ENCODE measurements around the gene TTLL5. TPM values are rescaled to one million over a fixed set of nuclear protein-coding genes. Genes with fewer than 3 reads are reported as not detected.

TTLL5 gene
- total and polyA plus RNA-seq, 10 of the 15 experiments (the other 5 are each of a cell fraction or from before 2014, with no cell fraction given) = 3.2 to 25.9 (median 13.8) TPM

DNA sequence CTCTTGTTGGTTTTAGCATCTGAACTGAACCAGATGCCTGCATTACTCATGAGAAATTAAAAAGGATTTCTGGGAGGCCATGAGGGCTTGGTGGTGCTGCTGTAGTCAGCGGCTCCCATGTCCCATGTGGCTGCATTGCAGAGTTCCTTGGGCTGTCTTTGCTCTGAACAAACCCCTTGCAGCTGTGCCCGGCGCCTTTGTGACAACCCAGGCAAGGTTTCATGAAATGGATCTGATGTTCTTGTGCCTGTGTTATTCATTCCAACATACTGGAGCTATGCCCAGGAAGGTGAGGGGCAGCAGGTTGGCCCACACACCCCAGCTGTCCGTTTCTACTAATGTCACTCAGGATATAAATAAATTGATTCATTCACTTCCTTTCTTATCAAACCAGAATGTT is 280.0 kb downstream of the TTLL5 start:
- Histone ChIP-seq H3K79me2 (ENCODE audit: control insufficient read depth, insufficient read depth, low read length) (no peaks in the 10 kb centered on the region), H3K4me2 (ENCODE audit: control insufficient read depth, insufficient read depth) (no peak overlapping the region), H4K20me1 (ENCODE audit: control insufficient read depth, insufficient read depth) (no peaks in the 10 kb centered on the region), H3K36me3 (ENCODE audit: control insufficient read depth in 2 of 2, insufficient read depth in 2 of 2, low read length in 1 of 2) (peaks cover 0 to 2% of the 10 kb centered on the region in 2 experiments; a peak in 1 of 4 replicates), H3K9ac (ENCODE audit: control insufficient read depth, insufficient read depth, low read length) (no peak overlapping the region), H3K4me3 (no peak overlapping the region), H3K9me3 (replicated peaks; ENCODE audit: control insufficient read depth, insufficient read depth, low read length) (no peaks in the 10 kb centered on the region), H2AFZ (ENCODE audit: control insufficient read depth, low read depth, low read length) (no peak overlapping the region), H3K27ac (ENCODE audit: control insufficient read depth, insufficient read depth) (no peak overlapping the region), H3K27me3 (replicated peaks in 1 of 2; ENCODE audit: control insufficient read depth in 2 of 2, insufficient read depth in 2 of 2, low read length in 1 of 2) (no peaks in the 10 kb centered on the region), H3K4me1 (ENCODE audit: control insufficient read depth, insufficient read depth, low read length) (no peaks in the 10 kb centered on the region)
- intact Hi-C loops (cut with micrococcal nuclease; ENCODE audit: unreplicated experiment) = no loop called here
- in situ Hi-C loops (cut with MboI) = no loop called here
- ATAC-seq (no peak), DNase-seq (ENCODE audit: low read depth, low spot score) (no peak), FAIRE-seq (no peak)
- BruUV-seq (replicated peaks) = no TSS peak
- ChIA-PET CTCF (interaction anchor here (0.7 to 1.4 kb wide), 2 partner anchors 35 to 733 kb away, joined by 3 to 4 read pairs; no protein-coding TSS in a partner anchor), POLR2A (no interaction called here), SMC1A (ENCODE audit: uncharacterized antibody, unreplicated experiment) (no interaction called here), RAD21 (ENCODE audit: unreplicated experiment) (no interaction called here)
- TF ChIP-seq, protein P1, sequence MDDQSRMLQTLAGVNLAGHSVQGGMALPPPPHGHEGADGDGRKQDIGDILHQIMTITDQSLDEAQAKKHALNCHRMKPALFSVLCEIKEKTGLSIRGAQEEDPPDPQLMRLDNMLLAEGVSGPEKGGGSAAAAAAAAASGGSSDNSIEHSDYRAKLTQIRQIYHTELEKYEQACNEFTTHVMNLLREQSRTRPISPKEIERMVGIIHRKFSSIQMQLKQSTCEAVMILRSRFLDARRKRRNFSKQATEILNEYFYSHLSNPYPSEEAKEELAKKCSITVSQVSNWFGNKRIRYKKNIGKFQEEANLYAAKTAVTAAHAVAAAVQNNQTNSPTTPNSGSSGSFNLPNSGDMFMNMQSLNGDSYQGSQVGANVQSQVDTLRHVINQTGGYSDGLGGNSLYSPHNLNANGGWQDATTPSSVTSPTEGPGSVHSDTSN (IDR thresholded peaks at IDR 0.05; ENCODE audit: insufficient replicate concordance, low read depth, low read length) = no peak
- TF ChIP-seq STAT1 (conservative IDR thresholded peaks at IDR 0.05) = no peak
- WGBS (ENCODE audit: insufficient coverage, insufficient replicate concordance, low lambda C conversion rate, missing lambda C conversion rate) = 71% methylated on average over 4 of the region's 4 CpGs

DNA sequence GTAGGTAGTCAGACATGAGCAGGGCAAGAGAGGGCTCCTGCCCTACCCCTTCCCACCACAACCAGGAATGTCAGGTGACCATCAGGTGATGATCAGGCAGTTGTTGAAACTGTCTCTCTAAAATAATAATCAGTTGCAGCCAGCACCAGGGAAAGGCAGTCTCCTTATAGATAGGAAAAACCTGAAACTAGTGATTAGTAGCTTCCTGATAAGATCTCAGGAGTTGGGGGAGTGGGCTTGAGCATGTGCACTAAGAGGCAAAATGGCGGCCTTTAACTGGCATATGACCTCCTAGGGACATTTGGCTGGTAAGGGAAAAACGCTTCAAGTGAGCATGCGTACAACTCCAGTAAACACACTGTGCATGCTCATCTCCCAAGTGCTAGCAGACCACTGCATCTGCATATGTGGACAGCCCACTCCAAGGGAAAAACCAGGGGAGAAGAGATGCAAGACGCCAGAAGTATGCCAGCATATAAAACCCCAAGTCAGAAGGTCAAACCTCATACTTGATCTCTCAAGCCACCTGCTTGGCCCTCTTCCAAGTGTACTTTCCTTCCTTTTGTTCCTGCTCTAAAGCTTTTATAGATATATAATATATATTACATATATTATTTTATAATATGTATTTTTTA is 283.7 kb downstream of the TTLL5 start:
- CTCF ChIA-PET = interaction anchor here (0.6 to 1.4 kb wide), 5 partner anchors 12 to 236 kb away, joined by 3 to 5 read pairs (median 3); partner anchors contain the start of gene TGFB3
- SMC1A ChIA-PET (ENCODE audit: uncharacterized antibody, unreplicated experiment) = interaction anchor here (0.9 to 2.7 kb wide), 3 partner anchors 10 to 233 kb away, joined by 3 to 7 read pairs (median 3); no protein-coding TSS in a partner anchor
- no peaks in the 10 kb centered on the region for H3K27me3 ChIP-seq (replicated peaks in 1 of 2; ENCODE audit: control insufficient read depth in 2 of 2, insufficient read depth in 2 of 2, low read length in 1 of 2)
- H3K4me3 ChIP-seq = no peak overlapping the region
- in situ Hi-C loops (cut with MboI) (no loop called here), intact Hi-C loops (cut with micrococcal nuclease; ENCODE audit: unreplicated experiment) (no loop called here)
- no peak for FAIRE-seq
- H4K20me1 ChIP-seq (ENCODE audit: control insufficient read depth, insufficient read depth) = no peaks in the 10 kb centered on the region
- WGBS (ENCODE audit: insufficient coverage, insufficient replicate concordance, low lambda C conversion rate, missing lambda C conversion rate) = 85% methylated on average over 4 of the region's 4 CpGs
- H3K27ac ChIP-seq (ENCODE audit: control insufficient read depth, insufficient read depth) = no peak overlapping the region
- H3K79me2 ChIP-seq (ENCODE audit: control insufficient read depth, insufficient read depth, low read length) = no peaks in the 10 kb centered on the region
- POLR2A ChIA-PET = no interaction called here
- H3K9me3 ChIP-seq (replicated peaks; ENCODE audit: control insufficient read depth, insufficient read depth, low read length) = no peaks in the 10 kb centered on the region
- H3K36me3 ChIP-seq (ENCODE audit: control insufficient read depth in 2 of 2, insufficient read depth in 2 of 2, low read length in 1 of 2) = peaks cover 0 to 2% of the 10 kb centered on the region in 2 experiments; a peak in 1 of 4 replicates
- no peaks in the 10 kb centered on the region for H3K4me1 ChIP-seq (ENCODE audit: control insufficient read depth, insufficient read depth, low read length)
- no TSS peak for BruUV-seq (replicated peaks)
- H2AFZ ChIP-seq (ENCODE audit: control insufficient read depth, low read depth, low read length) = no peak overlapping the region
- RAD21 ChIA-PET (ENCODE audit: unreplicated experiment) = no interaction called here
- no peak overlapping the region for H3K9ac ChIP-seq (ENCODE audit: control insufficient read depth, insufficient read depth, low read length)
- H3K4me2 ChIP-seq (ENCODE audit: control insufficient read depth, insufficient read depth) = no peak overlapping the region
- no peak for DNase-seq (ENCODE audit: low read depth, low spot score)
- no peak for ATAC-seq
- TF ChIP-seq EED (IDR thresholded peaks at IDR 0.05; ENCODE audit: low read depth) = no peak
- TF ChIP-seq, protein P2, sequence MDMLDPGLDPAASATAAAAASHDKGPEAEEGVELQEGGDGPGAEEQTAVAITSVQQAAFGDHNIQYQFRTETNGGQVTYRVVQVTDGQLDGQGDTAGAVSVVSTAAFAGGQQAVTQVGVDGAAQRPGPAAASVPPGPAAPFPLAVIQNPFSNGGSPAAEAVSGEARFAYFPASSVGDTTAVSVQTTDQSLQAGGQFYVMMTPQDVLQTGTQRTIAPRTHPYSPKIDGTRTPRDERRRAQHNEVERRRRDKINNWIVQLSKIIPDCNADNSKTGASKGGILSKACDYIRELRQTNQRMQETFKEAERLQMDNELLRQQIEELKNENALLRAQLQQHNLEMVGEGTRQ (IDR thresholded peaks at IDR 0.05; ENCODE audit: borderline replicate concordance, low read depth, low read length) = no peak
- TF ChIP-seq PAX8 (IDR thresholded peaks at IDR 0.05) = no peak
- TF ChIP-seq, protein P3, sequence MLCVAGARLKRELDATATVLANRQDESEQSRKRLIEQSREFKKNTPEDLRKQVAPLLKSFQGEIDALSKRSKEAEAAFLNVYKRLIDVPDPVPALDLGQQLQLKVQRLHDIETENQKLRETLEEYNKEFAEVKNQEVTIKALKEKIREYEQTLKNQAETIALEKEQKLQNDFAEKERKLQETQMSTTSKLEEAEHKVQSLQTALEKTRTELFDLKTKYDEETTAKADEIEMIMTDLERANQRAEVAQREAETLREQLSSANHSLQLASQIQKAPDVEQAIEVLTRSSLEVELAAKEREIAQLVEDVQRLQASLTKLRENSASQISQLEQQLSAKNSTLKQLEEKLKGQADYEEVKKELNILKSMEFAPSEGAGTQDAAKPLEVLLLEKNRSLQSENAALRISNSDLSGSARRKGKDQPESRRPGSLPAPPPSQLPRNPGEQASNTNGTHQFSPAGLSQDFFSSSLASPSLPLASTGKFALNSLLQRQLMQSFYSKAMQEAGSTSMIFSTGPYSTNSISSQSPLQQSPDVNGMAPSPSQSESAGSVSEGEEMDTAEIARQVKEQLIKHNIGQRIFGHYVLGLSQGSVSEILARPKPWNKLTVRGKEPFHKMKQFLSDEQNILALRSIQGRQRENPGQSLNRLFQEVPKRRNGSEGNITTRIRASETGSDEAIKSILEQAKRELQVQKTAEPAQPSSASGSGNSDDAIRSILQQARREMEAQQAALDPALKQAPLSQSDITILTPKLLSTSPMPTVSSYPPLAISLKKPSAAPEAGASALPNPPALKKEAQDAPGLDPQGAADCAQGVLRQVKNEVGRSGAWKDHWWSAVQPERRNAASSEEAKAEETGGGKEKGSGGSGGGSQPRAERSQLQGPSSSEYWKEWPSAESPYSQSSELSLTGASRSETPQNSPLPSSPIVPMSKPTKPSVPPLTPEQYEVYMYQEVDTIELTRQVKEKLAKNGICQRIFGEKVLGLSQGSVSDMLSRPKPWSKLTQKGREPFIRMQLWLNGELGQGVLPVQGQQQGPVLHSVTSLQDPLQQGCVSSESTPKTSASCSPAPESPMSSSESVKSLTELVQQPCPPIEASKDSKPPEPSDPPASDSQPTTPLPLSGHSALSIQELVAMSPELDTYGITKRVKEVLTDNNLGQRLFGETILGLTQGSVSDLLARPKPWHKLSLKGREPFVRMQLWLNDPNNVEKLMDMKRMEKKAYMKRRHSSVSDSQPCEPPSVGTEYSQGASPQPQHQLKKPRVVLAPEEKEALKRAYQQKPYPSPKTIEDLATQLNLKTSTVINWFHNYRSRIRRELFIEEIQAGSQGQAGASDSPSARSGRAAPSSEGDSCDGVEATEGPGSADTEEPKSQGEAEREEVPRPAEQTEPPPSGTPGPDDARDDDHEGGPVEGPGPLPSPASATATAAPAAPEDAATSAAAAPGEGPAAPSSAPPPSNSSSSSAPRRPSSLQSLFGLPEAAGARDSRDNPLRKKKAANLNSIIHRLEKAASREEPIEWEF (IDR thresholded peaks at IDR 0.05; ENCODE audit: insufficient replicate concordance, low read depth, low read length) = no peak
